ENCODE measurements around the gene SALL2. TPM values are rescaled to one million over a fixed set of nuclear protein-coding genes. Genes with fewer than 3 reads are reported as not detected.
A peak's percentile ranks its signal among the peaks of the same experiment; 100 is the strongest.

The SALL2 gene
- 1 to 10 TPM; 2.8 to 2.9 TPM for total RNA-seq
- 5.3 TPM for polyA plus RNA-seq (2013, experiment 1 of 2)
- 5.4 TPM for polyA plus RNA-seq (2013, experiment 2 of 2)
- total RNA-seq, result 0.08 to 13.0 (median 3.3) reads per million in 172 experiments

DNA sequence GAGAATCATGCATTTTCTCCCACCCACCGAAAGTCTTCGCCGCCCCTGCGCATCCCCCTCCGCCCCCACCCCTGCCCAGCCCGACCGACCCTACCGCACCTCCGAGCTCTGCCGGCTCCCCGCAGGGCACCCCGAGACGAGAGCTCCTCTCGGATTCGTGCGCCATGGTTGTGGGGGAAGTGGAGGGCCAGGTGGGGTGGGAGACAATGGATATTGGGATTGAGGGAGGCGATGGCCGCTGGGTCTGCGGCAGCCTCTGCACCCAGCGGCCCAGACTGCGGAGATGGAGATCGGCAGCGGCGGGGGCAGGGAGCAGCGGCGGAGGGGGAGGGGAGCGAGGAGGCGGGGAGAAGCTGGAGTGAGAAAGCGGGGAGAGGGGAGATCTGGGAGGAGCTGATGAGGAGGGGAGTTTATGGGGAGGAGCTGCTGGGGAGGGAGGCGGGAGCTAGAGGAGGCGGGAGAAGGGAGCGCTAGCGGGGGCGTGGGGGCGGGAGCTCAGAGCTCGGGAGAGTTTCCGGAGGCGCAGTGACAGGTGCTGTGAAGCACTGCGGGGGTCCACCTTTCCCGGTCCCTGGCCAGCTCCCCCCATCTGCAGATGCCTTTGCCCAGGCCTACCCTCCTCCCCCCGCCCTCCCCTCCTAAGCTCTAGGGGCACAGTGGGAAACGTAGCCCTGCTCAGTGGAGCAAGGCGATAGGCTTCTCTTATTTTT lies at the start of gene SALL2:
Gene SALL2, minus strand, starts transcription at position 385 of the 710 bp plus-strand sequence. Its CDS starts 219 bp downstream, at position 166.
- H3K27ac Mint-ChIP-seq, result peak within 1 kb of the TSS; percentile 55
- POLR2A ChIA-PET, result interaction anchor here (0.6 to 5.3 kb wide), 15 partner anchors 8 to 1569 kb away, joined by 3 to 54 read pairs (median 4); partner anchors contain the start of genes ACIN1, C14orf119, CHD8 and METTL3

GRCh38 chr14:21575661-21576060 lies 49.5 kb upstream of the SALL2 start:
- ATAC-seq (ENCODE audit: poor library complexity) (no peak), DNase-seq (no peak)
- H3K27me3 Mint-ChIP-seq, result peaks cover 18% of the 10 kb centered on the region
- intact Hi-C loops (cut with DNase I, micrococcal nuclease), result no loop called here
- Histone ChIP-seq H3K4me3 (ENCODE audit: low read length) (no peak overlapping the region), H3K36me3 (ENCODE audit: insufficient read depth, low read length) (no peaks in the 10 kb centered on the region), H3K9me3 (ENCODE audit: control insufficient read depth in 1 of 2, insufficient read depth in 1 of 2, low read length in 2 of 2) (no peaks in the 10 kb centered on the region), H3K4me1 (ENCODE audit: insufficient read depth, low read length) (no peaks in the 10 kb centered on the region), H3K27me3 (ENCODE audit: control insufficient read depth in 1 of 2, insufficient read depth in 2 of 2, low read length in 2 of 2) (peaks cover 0 to 2% of the 10 kb centered on the region in 2 experiments), H3K27ac (ENCODE audit: low read depth in 1 of 2, low read length in 2 of 2) (no peak overlapping the region)
- no peak overlapping the region for H3K27ac Mint-ChIP-seq
- ChIA-PET CTCF (no interaction called here), POLR2A (no interaction called here)
- no peaks in the 10 kb centered on the region for H3K9me3 Mint-ChIP-seq
- no peaks in the 10 kb centered on the region for H3K4me1 Mint-ChIP-seq (ENCODE audit: low read depth)
- no peaks in the 10 kb centered on the region for H3K36me3 Mint-ChIP-seq (ENCODE audit: low read depth)
- H3K4me3 Mint-ChIP-seq, result no peak overlapping the region
- TF ChIP-seq CTCF (IDR thresholded peaks at IDR 0.05), result no peak

More for the DNA sequence above, at the start of gene SALL2:
- Histone ChIP-seq H3K36me3 (ENCODE audit: insufficient read depth, low read length) (no peaks in the 10 kb centered on the region), H3K9me3 (ENCODE audit: control insufficient read depth in 1 of 2, insufficient read depth in 1 of 2, low read length in 2 of 2) (no peaks in the 10 kb centered on the region), H3K27me3 (ENCODE audit: control insufficient read depth in 1 of 2, insufficient read depth in 2 of 2, low read length in 2 of 2) (no peaks in the 10 kb centered on the region), H3K4me3 (ENCODE audit: low read length) (peak within 1 kb of the TSS; percentile 74), H3K4me1 (ENCODE audit: insufficient read depth, low read length) (peaks cover 13% of the 10 kb centered on the region), H3K27ac (ENCODE audit: low read depth in 1 of 2, low read length in 2 of 2) (peak within 1 kb of the TSS in 1 of 2 donors; percentile 7)
- no peak for TF ChIP-seq CTCF (IDR thresholded peaks at IDR 0.05)
- peak within 1 kb of the TSS; percentile 96 for H3K4me3 Mint-ChIP-seq
- CTCF ChIA-PET, result interaction anchor here (0.6 to 1.5 kb wide), 5 partner anchors 24 to 70 kb away, joined by 3 to 5 read pairs (median 3); partner anchors contain the start of genes CHD8, RAB2B and TOX4
- intact Hi-C loops (cut with DNase I, micrococcal nuclease), result loop anchor here (1.0 kb wide), 1 partner anchor 15 kb away; the partner anchor contains the start of gene METTL3 (in 2 of the 2)
- H3K27me3 Mint-ChIP-seq, result no peaks in the 10 kb centered on the region
- H3K9me3 Mint-ChIP-seq, result no peaks in the 10 kb centered on the region
- DNase-seq, result peak; percentile 18 to 85 (median 61)
- no peaks in the 10 kb centered on the region for H3K36me3 Mint-ChIP-seq (ENCODE audit: low read depth)
- peaks cover 22% of the 10 kb centered on the region for H3K4me1 Mint-ChIP-seq (ENCODE audit: low read depth)
- peak; percentile 88 for ATAC-seq (ENCODE audit: poor library complexity)

GRCh38 chr14:21572604-21573003 lies 46.5 kb upstream of the SALL2 start:
- Mint-ChIP-seq H3K36me3 (ENCODE audit: low read depth) (no peaks in the 10 kb centered on the region), H3K4me3 (no peak overlapping the region), H3K27me3 (peaks cover 31% of the 10 kb centered on the region), H3K9me3 (no peaks in the 10 kb centered on the region), H3K4me1 (ENCODE audit: low read depth) (no peaks in the 10 kb centered on the region), H3K27ac (no peak overlapping the region)
- intact Hi-C loops (cut with DNase I, micrococcal nuclease), result no loop called here
- Histone ChIP-seq H3K9me3 (ENCODE audit: control insufficient read depth in 1 of 2, insufficient read depth in 1 of 2, low read length in 2 of 2) (no peaks in the 10 kb centered on the region), H3K36me3 (ENCODE audit: insufficient read depth, low read length) (no peaks in the 10 kb centered on the region), H3K27ac (ENCODE audit: low read depth in 1 of 2, low read length in 2 of 2) (no peak overlapping the region), H3K4me3 (ENCODE audit: low read length) (no peak overlapping the region), H3K27me3 (ENCODE audit: control insufficient read depth in 1 of 2, insufficient read depth in 2 of 2, low read length in 2 of 2) (peaks cover 0 to 6% of the 10 kb centered on the region in 2 experiments), H3K4me1 (ENCODE audit: insufficient read depth, low read length) (no peaks in the 10 kb centered on the region)
- CTCF ChIA-PET, result no interaction called here
- no peak for TF ChIP-seq CTCF (IDR thresholded peaks at IDR 0.05)
- DNase-seq (no peak), ATAC-seq (ENCODE audit: poor library complexity) (no peak)
- POLR2A ChIA-PET, result no interaction called here

Measured in CD4-positive, alpha-beta T cell (primary cell).